ENCODE results near the gene SARDH.

SARDH gene

DNA sequence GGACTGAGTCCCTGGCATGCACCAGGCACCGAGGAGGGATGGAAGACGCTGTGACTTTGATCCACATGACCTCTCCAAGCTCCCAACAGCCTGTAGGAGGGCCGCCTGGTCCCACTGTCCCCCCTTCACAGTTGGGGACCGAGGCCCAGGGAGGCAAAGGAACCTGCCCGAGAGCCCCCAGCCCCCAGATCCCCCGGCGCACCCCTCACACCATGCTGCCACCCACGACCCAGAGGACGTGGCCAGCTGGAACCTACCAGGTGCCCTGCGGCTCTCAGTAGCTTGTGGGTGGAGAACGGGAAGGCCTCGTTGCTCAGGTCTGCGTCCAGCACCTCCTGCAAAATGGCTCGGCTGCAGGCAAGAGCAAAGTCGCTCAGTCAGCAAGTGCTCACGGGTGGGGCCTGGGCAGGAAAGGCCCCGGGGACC is 53.2 kb downstream of the SARDH start:
- H3K9me3 ChIP-seq (ENCODE audit: control insufficient read depth, low read length): no peaks in the 10 kb centered on the region
- H3K9ac ChIP-seq (ENCODE audit: low read length): no peak overlapping the region
- H3K27me3 ChIP-seq (ENCODE audit: control insufficient read depth, insufficient read depth, low read length): no peaks in the 10 kb centered on the region
- no peaks in the 10 kb centered on the region for H3K4me1 ChIP-seq (ENCODE audit: control insufficient read depth, insufficient read depth, low read length)
- no peak overlapping the region for H3K4me3 ChIP-seq (ENCODE audit: low read length)
- H3K36me3 ChIP-seq (ENCODE audit: control insufficient read depth, insufficient read depth, low read length): no peaks in the 10 kb centered on the region

DNA sequence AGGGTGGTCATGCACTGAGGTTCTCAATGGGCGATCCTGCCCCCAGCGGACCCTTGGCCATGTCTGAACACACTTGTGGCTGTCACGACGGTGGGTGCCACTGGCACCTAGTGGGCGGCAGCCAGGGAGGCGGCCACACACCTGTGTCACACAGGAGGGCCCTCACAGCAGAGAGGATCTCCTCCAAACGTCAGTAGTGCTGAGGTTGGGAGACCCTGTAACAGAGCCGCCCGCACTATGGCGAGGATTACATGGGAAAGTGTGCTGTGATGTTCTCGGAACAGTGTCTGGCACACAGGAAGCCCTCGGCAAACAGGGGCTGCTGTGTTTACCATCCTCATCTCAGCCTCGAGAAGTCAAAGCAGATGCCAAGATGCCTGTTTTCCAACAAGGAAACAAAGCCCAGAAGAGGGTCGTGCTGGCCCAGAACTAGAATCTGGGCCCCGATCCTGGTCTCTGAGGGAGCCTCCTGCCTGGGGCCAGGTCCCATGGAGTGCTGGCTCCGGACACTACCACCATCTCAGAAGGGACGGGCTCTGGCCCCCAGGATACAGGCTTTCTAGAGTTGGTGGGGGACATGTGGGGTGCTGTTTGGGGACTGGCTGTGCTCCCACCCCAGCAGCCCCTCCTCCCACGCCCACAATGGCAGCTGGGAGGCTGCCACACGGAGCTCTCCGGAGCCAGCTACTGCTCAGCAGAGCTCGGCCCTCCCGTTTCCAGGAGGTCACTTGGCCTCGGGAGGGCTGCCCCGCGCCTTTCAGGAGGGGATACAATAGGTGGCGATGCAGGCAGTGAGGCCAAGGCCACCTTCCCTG is 53.8 kb downstream of the SARDH start:
- H3K4me1 ChIP-seq (ENCODE audit: control insufficient read depth, insufficient read depth, low read length): no peaks in the 10 kb centered on the region
- H3K36me3 ChIP-seq (ENCODE audit: control insufficient read depth, insufficient read depth, low read length): no peaks in the 10 kb centered on the region
- H3K27me3 ChIP-seq (ENCODE audit: control insufficient read depth, insufficient read depth, low read length): no peaks in the 10 kb centered on the region
- no peaks in the 10 kb centered on the region for H3K9me3 ChIP-seq (ENCODE audit: control insufficient read depth, low read length)
- H3K9ac ChIP-seq (ENCODE audit: low read length): no peak overlapping the region
- H3K4me3 ChIP-seq (ENCODE audit: low read length): no peak overlapping the region

- Histone ChIP-seq H3K4me3 (ENCODE audit: low read length) (no peak overlapping the region), H3K36me3 (ENCODE audit: control insufficient read depth, insufficient read depth, low read length) (no peaks in the 10 kb centered on the region), H3K27me3 (ENCODE audit: control insufficient read depth, insufficient read depth, low read length) (no peaks in the 10 kb centered on the region), H3K9me3 (ENCODE audit: control insufficient read depth, low read length) (no peaks in the 10 kb centered on the region), H3K9ac (ENCODE audit: low read length) (no peak overlapping the region), H3K4me1 (ENCODE audit: control insufficient read depth, insufficient read depth, low read length) (no peaks in the 10 kb centered on the region)
Observed at GRCh38 chr9:133683586-133684120, 54.5 kb downstream of the SARDH start.

GRCh38 chr9:133682818-133683585 is 55.1 kb downstream of the SARDH start:
- H3K36me3 ChIP-seq (ENCODE audit: control insufficient read depth, insufficient read depth, low read length): no peaks in the 10 kb centered on the region
- no peak overlapping the region for H3K9ac ChIP-seq (ENCODE audit: low read length)
- no peaks in the 10 kb centered on the region for H3K27me3 ChIP-seq (ENCODE audit: control insufficient read depth, insufficient read depth, low read length)
- H3K4me3 ChIP-seq (ENCODE audit: low read length): no peak overlapping the region
- H3K9me3 ChIP-seq (ENCODE audit: control insufficient read depth, low read length): no peaks in the 10 kb centered on the region
- no peaks in the 10 kb centered on the region for H3K4me1 ChIP-seq (ENCODE audit: control insufficient read depth, insufficient read depth, low read length)

GRCh38 chr9:133681658-133682306 is 56.4 kb downstream of the SARDH start:
- no peaks in the 10 kb centered on the region for H3K27me3 ChIP-seq (ENCODE audit: control insufficient read depth, insufficient read depth, low read length)
- no peaks in the 10 kb centered on the region for H3K9me3 ChIP-seq (ENCODE audit: control insufficient read depth, low read length)
- H3K4me1 ChIP-seq (ENCODE audit: control insufficient read depth, insufficient read depth, low read length): no peaks in the 10 kb centered on the region
- no peaks in the 10 kb centered on the region for H3K36me3 ChIP-seq (ENCODE audit: control insufficient read depth, insufficient read depth, low read length)
- no peak overlapping the region for H3K9ac ChIP-seq (ENCODE audit: low read length)
- H3K4me3 ChIP-seq (ENCODE audit: low read length): no peak overlapping the region

GRCh38 chr9:133680976-133681657 is 57.0 kb downstream of the SARDH start:
- Histone ChIP-seq H3K9ac (ENCODE audit: low read length) (no peak overlapping the region), H3K27me3 (ENCODE audit: control insufficient read depth, insufficient read depth, low read length) (no peaks in the 10 kb centered on the region), H3K4me1 (ENCODE audit: control insufficient read depth, insufficient read depth, low read length) (no peaks in the 10 kb centered on the region), H3K9me3 (ENCODE audit: control insufficient read depth, low read length) (no peaks in the 10 kb centered on the region), H3K4me3 (ENCODE audit: low read length) (no peak overlapping the region), H3K36me3 (ENCODE audit: control insufficient read depth, insufficient read depth, low read length) (no peaks in the 10 kb centered on the region)

DNA sequence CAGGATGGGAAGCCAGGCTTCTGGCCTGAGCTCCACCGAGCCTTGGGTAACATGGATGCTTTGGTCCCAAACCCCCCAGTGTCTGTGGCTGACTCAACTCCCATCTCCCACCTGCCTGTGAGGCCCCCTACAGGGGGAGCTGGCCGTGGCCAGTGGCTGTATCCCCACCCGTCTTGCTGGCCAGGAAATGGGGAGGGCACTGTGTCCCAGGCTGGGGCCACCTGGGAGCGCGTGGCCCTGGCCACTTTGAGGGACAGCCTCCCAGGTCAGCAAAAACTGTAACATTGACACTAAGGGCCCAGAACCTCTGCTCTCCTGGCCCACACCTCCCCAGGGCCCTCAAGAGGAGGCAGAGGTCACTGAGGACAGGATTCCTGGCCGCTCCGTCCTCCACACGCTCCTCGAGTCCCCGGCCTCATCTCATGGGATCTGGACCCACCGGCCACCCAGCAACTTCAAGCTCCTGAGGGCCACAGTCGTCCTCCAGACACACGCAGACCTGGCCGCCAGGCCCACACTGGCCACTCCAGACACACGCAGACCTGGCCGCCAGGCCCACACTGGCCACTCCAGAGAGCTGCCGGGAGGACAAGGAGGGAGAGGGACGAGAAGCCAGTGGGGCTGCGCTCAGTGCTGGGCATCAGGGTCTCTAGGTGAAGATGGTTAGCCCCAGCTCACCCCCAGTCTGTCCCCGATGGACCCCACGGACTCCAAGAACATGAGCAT is 57.7 kb downstream of the SARDH start:
- Histone ChIP-seq H3K27me3 (ENCODE audit: control insufficient read depth, insufficient read depth, low read length) (no peaks in the 10 kb centered on the region), H3K4me3 (ENCODE audit: low read length) (no peak overlapping the region), H3K9ac (ENCODE audit: low read length) (no peak overlapping the region), H3K4me1 (ENCODE audit: control insufficient read depth, insufficient read depth, low read length) (no peaks in the 10 kb centered on the region), H3K9me3 (ENCODE audit: control insufficient read depth, low read length) (no peaks in the 10 kb centered on the region), H3K36me3 (ENCODE audit: control insufficient read depth, insufficient read depth, low read length) (no peaks in the 10 kb centered on the region)

- Histone ChIP-seq H3K4me3 (ENCODE audit: low read length) (no peak overlapping the region), H3K9ac (ENCODE audit: low read length) (no peak overlapping the region), H3K4me1 (ENCODE audit: control insufficient read depth, insufficient read depth, low read length) (no peaks in the 10 kb centered on the region), H3K36me3 (ENCODE audit: control insufficient read depth, insufficient read depth, low read length) (no peaks in the 10 kb centered on the region), H3K27me3 (ENCODE audit: control insufficient read depth, insufficient read depth, low read length) (no peaks in the 10 kb centered on the region), H3K9me3 (ENCODE audit: control insufficient read depth, low read length) (no peaks in the 10 kb centered on the region)
Observed at GRCh38 chr9:133679466-133680061, 58.6 kb downstream of the SARDH start.

- Histone ChIP-seq H3K9ac (ENCODE audit: low read length) (no peak overlapping the region), H3K36me3 (ENCODE audit: control insufficient read depth, insufficient read depth, low read length) (no peaks in the 10 kb centered on the region), H3K27me3 (ENCODE audit: control insufficient read depth, insufficient read depth, low read length) (no peaks in the 10 kb centered on the region), H3K9me3 (ENCODE audit: control insufficient read depth, low read length) (no peaks in the 10 kb centered on the region), H3K4me3 (ENCODE audit: low read length) (no peak overlapping the region), H3K4me1 (ENCODE audit: control insufficient read depth, insufficient read depth, low read length) (no peaks in the 10 kb centered on the region)
Observed at GRCh38 chr9:133679056-133679455, 59.1 kb downstream of the SARDH start.

DNA sequence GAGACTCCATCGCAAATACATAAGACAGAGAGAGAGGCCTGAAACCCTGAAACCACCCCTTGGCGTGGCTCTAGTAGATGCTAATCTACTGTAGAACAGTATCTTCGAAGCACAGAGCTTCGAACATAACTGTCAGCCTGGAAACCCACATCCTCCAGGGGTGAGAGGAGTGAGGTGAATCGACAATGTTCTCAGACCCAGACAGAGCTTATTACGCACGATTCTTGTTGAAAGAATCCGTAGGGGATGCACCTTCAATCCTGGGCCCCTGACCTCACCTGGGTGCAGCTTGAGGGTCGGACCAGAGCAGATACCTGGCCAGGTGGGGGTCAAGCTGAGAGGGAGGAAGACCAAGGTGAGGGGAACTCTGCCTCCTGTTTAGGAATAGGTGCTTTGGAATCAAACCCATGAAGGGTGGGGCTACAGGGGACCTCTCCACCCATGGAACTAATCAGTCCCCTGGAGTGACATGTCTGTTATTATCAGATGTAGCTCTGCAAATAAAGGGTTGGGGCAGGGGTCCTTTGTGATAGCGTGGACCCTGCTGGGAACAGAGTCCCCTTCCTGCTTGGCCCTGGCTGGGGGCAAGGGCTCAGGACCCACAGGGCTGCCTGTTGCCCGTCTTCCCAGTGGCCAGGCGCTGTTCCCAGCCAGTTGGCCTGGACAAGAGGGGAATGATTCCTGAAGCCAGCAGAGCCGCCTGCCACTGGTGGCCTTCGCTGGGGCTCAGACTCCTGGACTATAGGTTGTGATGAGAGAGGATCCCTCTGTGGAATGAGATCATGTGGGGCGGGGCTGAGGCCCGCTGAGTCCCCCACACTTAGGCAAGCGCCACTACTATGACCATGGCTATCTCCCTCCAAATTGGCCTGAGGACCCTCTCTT is 60.8 kb downstream of the SARDH start:
- Histone ChIP-seq H3K36me3 (ENCODE audit: control insufficient read depth, insufficient read depth, low read length) (no peaks in the 10 kb centered on the region), H3K9me3 (ENCODE audit: control insufficient read depth, low read length) (no peaks in the 10 kb centered on the region), H3K4me1 (ENCODE audit: control insufficient read depth, insufficient read depth, low read length) (no peaks in the 10 kb centered on the region), H3K27me3 (ENCODE audit: control insufficient read depth, insufficient read depth, low read length) (no peaks in the 10 kb centered on the region), H3K4me3 (ENCODE audit: low read length) (no peak overlapping the region), H3K9ac (ENCODE audit: low read length) (no peak overlapping the region)

Data from mucosa of stomach (tissue), 1 donor.